K562 (cell line): Measurements from ENCODE around the gene CRCP.

Source experiments
- BHLHE40 ChIP-seq: IDR thresholded peaks from 2 replicates; pipeline ENCODE4 v1.6.1; 2011; ENCODE audit warnings: low read length, improper control_type of control experiment
- CTCF ChIP-seq, 3 experiments: IDR thresholded peaks in 2 of 3; conservative IDR thresholded peaks in 1 of 3; 2 replicates each; pipeline ENCODE4 v1.5.1; 2011 to 2012; ENCODE audit warnings: low read length in 3 of 3, mild to moderate bottlenecking in 3 of 3, control low read depth in 2 of 3, improper control_type of control experiment in 1 of 3, inconsistent platforms in 1 of 3, low read depth in 1 of 3, mixed read lengths in 1 of 3, moderate library complexity in 1 of 3; ENCODE audit not compliant: insufficient read depth in 2 of 3
- FOXP4 ChIP-seq: sonication (generic); formaldehyde crosslinking; IDR thresholded peaks from 2 replicates; pipeline ENCODE4 v1.8.0; 2022; ENCODE audit warnings: mild to moderate bottlenecking, missing genetic modification reagents, borderline replicate concordance
- PHF20 ChIP-seq: fragments of 450-650 bp; IDR thresholded peaks from 2 replicates; pipeline ENCODE4 v1.6.1; 2018; ENCODE audit not compliant: partially characterized antibody
- POLR2A ChIP-seq: fragments of 450-650 bp; conservative IDR thresholded peaks from 2 replicates; pipeline ENCODE4 v1.6.1; 2016
- POLR3A ChIP-seq: IDR thresholded peaks from 2 replicates; pipeline ENCODE4 v1.6.1; 2011; ENCODE audit warnings: borderline replicate concordance, mild to moderate bottlenecking, moderate library complexity; ENCODE audit not compliant: insufficient read length, insufficient read depth; ENCODE audit errors: extremely low read depth

GRCh38 chr7:66152371-66153191 lies 37.9 kb downstream of the CRCP start:
- no peak for TF ChIP-seq BHLHE40
- TF ChIP-seq FOXP4 (CRISPR knock-in tag) = no peak
- TF ChIP-seq POLR2A = no peak
- no peak for TF ChIP-seq CTCF (IDR thresholded peaks at IDR 0.05 in 2 of 3, conservative IDR thresholded peaks at IDR 0.05 in 1 of 3; ENCODE audit: insufficient read depth in 2 of 3, low read depth in 1 of 3, low read length in 3 of 3)
- no peak for TF ChIP-seq PHF20
- TF ChIP-seq POLR3A = no peak
